ENCODE data around the gene HES1. TPM values are rescaled to one million over a fixed set of nuclear protein-coding genes. Genes with fewer than 3 reads are reported as not detected.
"Not testable (repeated sequence)": the region's sequence is repeated elsewhere in the genome, so short reads cannot be mapped to it uniquely, and the experiment has no call there.

HES1 gene
- total RNA-seq, 2 experiments from 2014 or later = 2.3 to 2.5 TPM

DNA sequence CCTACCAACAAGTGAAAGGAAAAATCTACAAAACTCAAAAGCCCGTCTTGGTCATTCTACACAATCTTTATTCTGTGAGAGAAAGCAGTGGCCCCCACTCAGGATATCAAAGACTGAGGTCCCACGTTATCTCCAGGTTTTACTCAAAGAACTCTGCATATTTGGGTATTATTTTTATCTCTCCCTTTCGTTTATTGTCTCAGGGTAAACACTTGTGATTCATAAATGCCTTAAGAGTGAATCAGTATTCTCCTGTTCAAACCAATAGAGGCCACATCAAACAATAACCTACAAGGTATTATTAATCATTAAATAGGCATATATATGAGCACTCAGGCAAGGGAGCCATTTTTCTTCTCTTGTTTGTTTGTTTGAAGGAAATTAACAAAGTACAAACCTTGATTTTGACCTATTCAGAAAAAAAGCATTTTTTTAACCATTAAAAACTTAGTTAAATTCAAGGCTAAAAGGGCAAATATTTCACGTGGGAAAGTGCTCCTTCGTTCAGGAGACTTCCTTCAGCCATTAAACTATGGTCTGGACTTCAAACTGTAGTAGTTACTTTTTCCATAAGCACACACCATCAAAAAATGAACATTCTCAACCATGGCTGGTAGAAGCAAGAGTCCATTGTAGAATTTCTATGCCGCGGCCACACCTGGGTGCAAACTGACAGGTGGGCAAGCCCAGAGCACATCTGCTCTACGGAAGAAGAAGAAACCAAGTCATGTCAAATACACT, 13.9 kb upstream of the HES1 start:
- H3K27ac Mint-ChIP-seq = no peak overlapping the region
- H3K27me3 Mint-ChIP-seq (ENCODE audit: low read depth) = no peaks in the 10 kb centered on the region
- CTCF ChIA-PET = no interaction called here
- no peaks in the 10 kb centered on the region for H3K4me1 Mint-ChIP-seq (ENCODE audit: low read depth)
- no peak overlapping the region for H3K4me3 Mint-ChIP-seq
- H3K9me3 Mint-ChIP-seq = no peaks in the 10 kb centered on the region
- no peaks in the 10 kb centered on the region for H3K36me3 Mint-ChIP-seq (ENCODE audit: low read depth)
- intact Hi-C loops (cut with micrococcal nuclease) = no loop called here
- DNase-seq = no peak

DNA sequence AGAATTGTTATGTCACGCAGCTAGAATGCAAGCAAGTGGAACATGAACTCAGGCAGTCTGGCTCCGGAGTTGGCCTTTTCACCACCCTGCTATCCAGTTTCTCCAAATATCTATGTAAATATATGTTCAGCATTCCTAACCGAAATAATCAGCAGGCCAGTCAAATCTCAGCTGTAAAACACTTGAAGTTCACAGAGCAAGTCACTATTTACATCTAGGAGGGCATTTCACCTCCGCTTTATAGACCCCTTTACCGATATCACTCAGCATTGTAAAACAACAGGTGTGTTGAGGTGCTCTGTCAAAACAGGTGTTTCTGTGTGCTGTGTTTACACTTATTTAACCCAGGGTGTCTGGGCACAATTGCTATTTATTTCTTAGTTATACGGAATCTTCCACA, 12.2 kb upstream of the HES1 start:
- DNase-seq = no peak
- intact Hi-C loops (cut with micrococcal nuclease) = no loop called here
- CTCF ChIA-PET = no interaction called here
- H3K4me1 Mint-ChIP-seq (ENCODE audit: low read depth) = no peaks in the 10 kb centered on the region
- no peaks in the 10 kb centered on the region for H3K9me3 Mint-ChIP-seq
- peaks cover 2% of the 10 kb centered on the region for H3K27me3 Mint-ChIP-seq (ENCODE audit: low read depth)
- no peaks in the 10 kb centered on the region for H3K36me3 Mint-ChIP-seq (ENCODE audit: low read depth)
- H3K27ac Mint-ChIP-seq = no peak overlapping the region
- no peak overlapping the region for H3K4me3 Mint-ChIP-seq

DNA sequence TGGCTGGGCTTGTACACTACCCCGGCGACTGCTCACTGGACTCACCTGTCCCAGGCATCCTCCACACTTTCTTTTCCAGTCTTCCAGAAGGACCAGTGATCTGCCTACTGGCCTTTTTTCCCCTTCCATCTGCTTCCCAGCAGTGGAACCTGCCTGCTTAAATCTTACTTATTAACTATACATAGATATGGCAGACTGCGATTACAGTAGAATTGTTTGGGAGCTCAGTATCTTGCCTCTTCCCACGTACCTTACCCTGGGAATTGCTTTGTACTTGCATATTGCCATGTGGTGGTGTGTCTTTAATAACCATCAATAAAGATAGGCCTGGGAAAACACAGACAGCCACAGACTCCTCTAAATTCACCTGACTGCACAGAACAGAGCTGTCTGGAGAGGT, 11.8 kb upstream of the HES1 start:
- intact Hi-C loops (cut with micrococcal nuclease) = no loop called here

DNA sequence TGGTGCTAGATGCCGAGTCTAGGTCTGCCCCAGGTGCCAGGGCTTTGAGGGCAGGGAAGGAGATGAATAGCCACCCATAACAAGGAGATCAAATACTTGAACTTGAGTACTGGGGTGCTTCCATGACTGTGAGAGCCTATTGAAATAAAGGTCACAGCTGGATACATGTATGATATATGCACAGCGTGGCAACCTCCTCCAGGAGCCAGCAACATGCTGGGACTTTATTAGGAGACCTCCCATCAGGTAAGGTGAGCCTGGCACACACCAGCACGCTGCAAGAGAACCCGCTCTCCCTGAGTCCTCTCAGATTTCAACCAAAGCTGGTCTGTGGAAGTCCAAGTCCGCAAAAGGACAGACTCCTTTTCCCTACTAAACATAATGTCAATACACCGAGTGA, 10.5 kb upstream of the HES1 start:
- no peak for DNase-seq
- H3K4me1 Mint-ChIP-seq (ENCODE audit: low read depth) = no peaks in the 10 kb centered on the region
- peaks cover 2% of the 10 kb centered on the region for H3K27me3 Mint-ChIP-seq (ENCODE audit: low read depth)
- intact Hi-C loops (cut with micrococcal nuclease) = no loop called here
- H3K27ac Mint-ChIP-seq = no peak overlapping the region
- no peak overlapping the region for H3K4me3 Mint-ChIP-seq
- H3K36me3 Mint-ChIP-seq (ENCODE audit: low read depth) = no peaks in the 10 kb centered on the region
- no peaks in the 10 kb centered on the region for H3K9me3 Mint-ChIP-seq
- CTCF ChIA-PET = no interaction called here

More for the DNA sequence above, 11.8 kb upstream of the HES1 start:
- Mint-ChIP-seq H3K9me3 (no peaks in the 10 kb centered on the region), H3K27me3 (ENCODE audit: low read depth) (peaks cover 2% of the 10 kb centered on the region), H3K4me3 (no peak overlapping the region), H3K4me1 (ENCODE audit: low read depth) (no peaks in the 10 kb centered on the region), H3K36me3 (ENCODE audit: low read depth) (no peaks in the 10 kb centered on the region), H3K27ac (no peak overlapping the region)
- DNase-seq = no peak
- CTCF ChIA-PET = interaction anchor here (0.8 kb wide), 1 partner anchor 9 kb away, joined by 6 read pairs; no protein-coding TSS in a partner anchor

DNA sequence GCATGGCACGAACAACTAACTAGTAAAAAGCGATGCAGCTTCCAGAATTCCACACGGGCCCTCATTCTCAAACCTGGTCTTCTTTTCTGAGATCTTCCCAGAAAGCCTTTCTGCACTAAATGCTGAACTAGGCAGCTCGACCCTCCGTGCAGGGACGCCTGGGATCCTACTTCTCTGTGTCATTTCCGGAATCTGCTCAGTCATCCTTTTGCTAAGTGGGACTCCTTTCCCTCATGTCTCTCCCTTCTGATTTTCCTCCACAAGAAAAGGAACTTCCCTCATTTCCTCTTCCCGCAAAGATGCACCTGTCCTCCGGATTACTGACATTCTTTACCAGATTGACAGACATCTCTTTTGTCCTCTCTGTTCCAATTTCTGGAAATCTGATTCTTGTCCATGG, 9.2 kb upstream of the HES1 start:
- Mint-ChIP-seq H3K9me3 (no peaks in the 10 kb centered on the region), H3K27ac (no peak overlapping the region), H3K4me1 (ENCODE audit: low read depth) (peaks cover 8% of the 10 kb centered on the region), H3K27me3 (ENCODE audit: low read depth) (peaks cover 10% of the 10 kb centered on the region), H3K4me3 (no peak overlapping the region), H3K36me3 (ENCODE audit: low read depth) (no peaks in the 10 kb centered on the region)
- CTCF ChIA-PET = no interaction called here
- intact Hi-C loops (cut with micrococcal nuclease) = no loop called here
- DNase-seq = no peak

DNA sequence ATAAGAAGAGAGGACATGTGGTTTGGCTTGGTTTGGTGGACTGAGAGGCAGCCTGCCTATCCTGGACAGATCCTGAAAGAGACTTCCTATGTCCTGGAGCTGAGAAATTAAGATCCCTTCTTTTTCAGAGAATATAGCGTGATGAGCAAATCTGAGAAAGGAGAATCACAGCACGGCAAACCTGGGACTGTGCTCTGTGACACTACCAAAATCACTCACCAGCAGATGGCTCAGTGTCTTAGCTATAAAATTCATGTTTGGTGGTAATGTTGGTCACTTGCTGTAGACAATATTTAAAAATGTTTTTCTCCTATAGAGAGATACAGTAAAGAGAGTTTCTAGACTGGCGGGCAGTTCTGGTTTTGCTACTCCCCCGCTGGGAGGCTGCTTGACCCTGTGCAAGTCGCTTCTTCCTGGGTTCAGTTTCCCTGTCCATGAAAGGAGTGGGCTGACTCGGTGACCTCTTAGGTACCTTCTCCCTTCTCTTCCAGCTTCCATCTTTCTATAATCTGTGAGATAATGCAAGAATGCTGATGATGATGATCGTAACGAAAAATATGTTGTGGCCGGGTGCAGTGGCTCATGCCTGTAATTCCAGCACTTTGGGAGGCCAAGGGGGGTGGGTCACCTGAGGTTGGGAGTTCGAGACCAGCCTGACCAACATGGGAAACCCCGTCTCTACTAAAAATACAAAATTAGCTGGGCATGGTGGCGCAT, 7.6 kb upstream of the HES1 start:
- peaks cover 19% of the 10 kb centered on the region for H3K27me3 Mint-ChIP-seq (ENCODE audit: low read depth)

DNA sequence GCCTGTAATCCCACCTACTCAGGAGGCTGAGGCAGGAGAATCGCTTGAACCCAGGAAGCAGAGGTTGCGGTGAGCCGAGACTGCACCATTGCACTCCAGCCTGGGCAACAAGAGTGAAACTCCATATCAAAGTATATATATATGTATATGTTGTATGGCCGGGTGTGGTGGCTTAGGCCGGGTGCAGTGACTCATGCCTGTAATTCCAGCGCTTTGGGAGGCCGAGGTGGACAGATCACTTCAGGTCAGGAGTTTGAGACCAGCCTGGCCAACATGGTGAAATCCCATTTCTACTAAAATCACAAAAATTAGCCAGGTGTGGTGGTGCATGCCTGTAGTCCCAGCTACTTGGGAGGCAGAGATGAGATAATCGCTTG, 7.0 kb upstream of the HES1 start:
- H3K4me3 Mint-ChIP-seq; DNase-seq; H3K27ac Mint-ChIP-seq; H3K9me3 Mint-ChIP-seq; H3K36me3 Mint-ChIP-seq (ENCODE audit: low read depth); intact Hi-C loops (cut with micrococcal nuclease): not testable (repeated sequence)
- peaks cover 23% of the 10 kb centered on the region for H3K27me3 Mint-ChIP-seq (ENCODE audit: low read depth)
- CTCF ChIA-PET = interaction anchor here (2.4 kb wide), 1 partner anchor 347 kb away, joined by 5 read pairs; no protein-coding TSS in a partner anchor
- H3K4me1 Mint-ChIP-seq (ENCODE audit: low read depth) = peaks cover 17% of the 10 kb centered on the region

More for the DNA sequence above, 7.6 kb upstream of the HES1 start:
- peaks cover 13% of the 10 kb centered on the region for H3K4me1 Mint-ChIP-seq (ENCODE audit: low read depth)
- no peak overlapping the region for H3K27ac Mint-ChIP-seq
- CTCF ChIA-PET = interaction anchor here (0.8 to 2.4 kb wide), 2 partner anchors 211 to 347 kb away, joined by 3 to 5 read pairs; no protein-coding TSS in a partner anchor
- intact Hi-C loops (cut with micrococcal nuclease) = no loop called here
- no peaks in the 10 kb centered on the region for H3K36me3 Mint-ChIP-seq (ENCODE audit: low read depth)
- H3K9me3 Mint-ChIP-seq = no peaks in the 10 kb centered on the region
- no peak overlapping the region for H3K4me3 Mint-ChIP-seq
- no peak for DNase-seq

DNA sequence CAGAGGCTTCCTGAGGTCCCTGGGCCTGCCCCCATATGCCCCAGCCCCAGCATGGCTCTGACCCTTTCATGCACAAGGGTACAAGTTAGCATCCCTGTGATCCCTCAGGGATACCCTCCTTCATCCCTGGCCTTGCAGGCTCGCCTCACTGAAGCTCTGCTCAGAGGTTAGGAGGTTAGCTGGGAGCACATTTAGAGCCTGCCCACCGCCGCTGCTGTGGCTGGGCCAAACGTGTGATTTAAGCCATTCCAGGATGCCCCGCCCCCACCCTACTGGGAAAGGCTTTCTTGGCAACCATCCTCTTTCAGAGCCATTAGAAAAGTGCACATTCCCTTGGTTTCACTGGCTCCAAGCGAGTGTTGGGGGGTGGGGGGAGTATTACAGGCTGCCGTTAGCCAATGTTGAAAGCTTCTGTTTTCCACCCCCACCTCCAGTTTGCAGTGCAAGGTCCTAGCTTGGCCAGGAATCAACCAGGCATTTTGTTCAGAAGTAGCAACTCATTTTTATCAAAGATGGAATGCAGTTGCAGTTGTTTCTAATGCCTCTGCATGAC, 6.3 kb upstream of the HES1 start:
- peaks cover 23% of the 10 kb centered on the region for H3K27me3 Mint-ChIP-seq (ENCODE audit: low read depth)
- H3K9me3 Mint-ChIP-seq = no peaks in the 10 kb centered on the region
- H3K36me3 Mint-ChIP-seq (ENCODE audit: low read depth) = no peaks in the 10 kb centered on the region
- CTCF ChIA-PET = interaction anchor here (1.1 to 2.4 kb wide), 3 partner anchors 160 to 348 kb away, joined by 3 to 6 read pairs (median 5); no protein-coding TSS in a partner anchor
- H3K4me1 Mint-ChIP-seq (ENCODE audit: low read depth) = peaks cover 17% of the 10 kb centered on the region
- intact Hi-C loops (cut with micrococcal nuclease) = loop anchor here (10.0 kb wide), 2 partner anchors 455 to 1235 kb away; no protein-coding TSS in a partner anchor
- DNase-seq = no peak
- H3K4me3 Mint-ChIP-seq = no peak overlapping the region
- H3K27ac Mint-ChIP-seq = no peak overlapping the region

DNA sequence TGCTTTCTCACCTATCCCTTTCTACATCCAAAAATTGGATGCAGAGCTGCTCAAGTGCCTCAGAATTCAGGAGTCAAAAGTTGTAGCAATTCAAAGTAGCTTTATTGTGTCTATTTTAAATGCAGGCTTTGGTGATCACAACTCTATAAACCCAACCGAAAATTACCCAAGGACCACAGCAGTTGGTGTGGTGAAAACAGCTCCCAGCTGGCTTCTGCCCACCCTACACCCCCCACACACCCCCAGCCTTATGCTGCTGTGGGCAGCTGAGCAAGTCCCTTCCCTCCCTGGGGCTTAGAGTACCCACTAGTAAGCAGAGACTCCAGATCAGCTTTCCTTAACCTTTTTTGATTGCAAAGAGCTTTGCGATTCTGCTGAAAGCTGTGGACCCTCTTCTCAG, 5.8 kb upstream of the HES1 start:
- H3K4me1 Mint-ChIP-seq (ENCODE audit: low read depth) = peaks cover 19% of the 10 kb centered on the region
- CTCF ChIA-PET = interaction anchor here (0.6 to 2.4 kb wide), 5 partner anchors 161 to 349 kb away, joined by 3 to 6 read pairs (median 3); no protein-coding TSS in a partner anchor
- H3K27me3 Mint-ChIP-seq (ENCODE audit: low read depth) = peaks cover 23% of the 10 kb centered on the region
- no peak overlapping the region for H3K4me3 Mint-ChIP-seq
- no peaks in the 10 kb centered on the region for H3K36me3 Mint-ChIP-seq (ENCODE audit: low read depth)
- no peak for DNase-seq
- no peak overlapping the region for H3K27ac Mint-ChIP-seq
- intact Hi-C loops (cut with micrococcal nuclease) = loop anchor here (10.0 kb wide), 2 partner anchors 455 to 1235 kb away; no protein-coding TSS in a partner anchor
- H3K9me3 Mint-ChIP-seq = no peaks in the 10 kb centered on the region

DNA sequence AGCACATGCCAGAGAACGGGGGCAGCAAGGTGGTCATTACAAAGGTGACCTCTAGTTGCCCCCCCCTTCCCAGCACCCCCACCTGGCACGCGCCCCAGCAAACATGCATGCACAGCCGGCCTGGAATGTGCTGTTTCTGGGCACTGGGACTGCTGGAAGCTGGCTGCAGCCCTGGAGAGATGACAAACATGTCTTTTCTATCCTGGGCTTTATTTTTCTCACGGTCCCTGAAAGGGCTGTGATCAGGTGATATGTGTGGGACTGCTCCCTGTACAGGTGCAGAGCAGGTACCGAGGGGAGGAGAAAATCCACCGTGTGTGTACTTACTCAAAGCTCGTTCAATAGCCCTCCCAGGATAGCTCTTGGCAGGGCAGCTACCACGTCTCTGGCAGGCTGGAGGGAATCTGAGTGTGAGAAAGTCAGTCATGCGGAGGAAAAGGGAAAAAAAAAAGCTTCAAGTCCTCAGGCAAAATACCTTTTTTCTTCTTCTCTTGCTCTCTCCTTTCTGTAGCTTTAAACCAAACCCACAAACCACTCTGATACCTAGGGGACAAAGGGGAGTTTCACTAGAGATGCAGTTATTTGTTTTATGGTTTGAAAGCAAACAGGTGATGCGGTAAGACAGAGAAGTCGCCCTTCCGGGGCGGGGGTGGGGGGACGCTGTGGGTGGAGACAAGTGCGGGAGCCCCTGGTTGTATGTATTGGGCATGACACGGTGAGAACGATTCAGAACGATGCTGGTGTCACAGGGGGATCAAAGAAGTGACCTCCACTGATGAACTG, 5.0 kb upstream of the HES1 start:
- CTCF ChIA-PET = interaction anchor here (0.6 to 1.8 kb wide), 5 partner anchors 132 to 214 kb away, joined by 3 to 6 read pairs (median 3); no protein-coding TSS in a partner anchor
- peak; percentile 34 for DNase-seq
- no peak overlapping the region for H3K4me3 Mint-ChIP-seq
- intact Hi-C loops (cut with micrococcal nuclease) = loop anchor here (10.0 kb wide), 2 partner anchors 454 to 1236 kb away; no protein-coding TSS in a partner anchor
- no peaks in the 10 kb centered on the region for H3K36me3 Mint-ChIP-seq (ENCODE audit: low read depth)
- no peak overlapping the region for H3K27ac Mint-ChIP-seq
- peaks cover 23% of the 10 kb centered on the region for H3K4me1 Mint-ChIP-seq (ENCODE audit: low read depth)
- peaks cover 23% of the 10 kb centered on the region for H3K27me3 Mint-ChIP-seq (ENCODE audit: low read depth)
- no peaks in the 10 kb centered on the region for H3K9me3 Mint-ChIP-seq

DNA sequence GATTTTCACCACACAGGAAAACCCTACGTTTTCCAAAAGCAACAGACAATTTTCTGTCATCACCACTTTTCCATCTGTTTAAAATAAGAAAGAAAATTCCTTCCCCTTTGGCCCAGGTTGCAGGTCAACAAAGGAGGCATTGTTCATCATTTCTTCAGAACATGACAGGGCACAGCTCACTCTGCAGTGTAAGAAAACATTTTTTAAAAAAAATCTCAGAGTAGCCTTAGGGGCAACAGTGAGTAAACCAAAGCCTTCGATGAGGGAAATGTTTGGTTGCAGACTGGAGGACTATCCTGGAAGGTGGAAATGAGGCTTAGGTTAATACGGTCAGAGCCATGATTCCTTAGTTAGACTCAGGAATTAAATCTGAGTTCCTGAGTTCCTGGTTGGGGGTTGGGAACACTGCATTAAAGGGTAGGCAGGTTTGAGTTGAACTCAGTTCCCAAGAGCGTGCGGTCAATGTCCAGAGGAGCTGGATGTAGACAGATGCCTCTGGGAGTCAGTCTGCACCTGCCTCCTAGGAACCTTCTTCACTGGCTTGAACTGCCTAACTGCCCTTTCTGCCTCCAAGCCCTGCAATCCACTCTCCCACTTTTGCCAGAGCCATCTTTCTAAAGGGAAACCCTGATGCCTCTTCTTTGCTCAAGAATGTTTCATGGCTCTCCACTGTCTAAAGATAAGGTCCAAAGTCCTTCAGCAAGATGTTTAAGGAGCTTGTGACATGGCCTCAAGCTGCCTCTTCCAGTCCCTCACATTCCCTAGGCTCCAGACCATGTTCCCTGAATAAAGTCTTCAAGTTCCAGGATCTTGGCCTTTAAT, 3.3 kb upstream of the HES1 start:
- CTCF ChIA-PET = interaction anchor here (1.3 kb wide), 2 partner anchors 8 to 163 kb away, joined by 3 to 6 read pairs; no protein-coding TSS in a partner anchor
- Mint-ChIP-seq H3K27ac (no peak overlapping the region), H3K4me1 (ENCODE audit: low read depth) (peaks cover 39% of the 10 kb centered on the region), H3K9me3 (no peaks in the 10 kb centered on the region), H3K36me3 (ENCODE audit: low read depth) (no peaks in the 10 kb centered on the region), H3K4me3 (no peak overlapping the region), H3K27me3 (ENCODE audit: low read depth) (peaks cover 38% of the 10 kb centered on the region)
- DNase-seq = no peak
- intact Hi-C loops (cut with micrococcal nuclease) = loop anchor here (10.0 kb wide), 2 partner anchors 452 to 1238 kb away; no protein-coding TSS in a partner anchor
